Right lobe of liver (tissue), 6 donors: ENCODE measurements around the gene TTC9B. TPM values are rescaled to one million over a fixed set of nuclear protein-coding genes. Genes with fewer than 3 reads are reported as not detected.

ENCODE experiments used
- ATAC-seq, 4 donors: fragments of 200-7000 bp; cut with Tn5 transposase; one replicate each; pipeline ENCODE4 v1.9.1; 2020; ENCODE audit warnings: mild to moderate bottlenecking in 4 of 4, moderate library complexity in 4 of 4
- DNase-seq, 3 donors: peaks; one replicate each; pipeline ENCODE4 v3.0.0-alpha.2; 2020
- H3K27ac ChIP-seq, 3 donors: fragments of 200-600 bp; one replicate each; pipeline ENCODE4 v1.8.0; 2022
- H3K27me3 ChIP-seq, 2 donors: fragments of 200-600 bp; one replicate each; pipeline ENCODE4 v1.8.0; 2022
- H3K36me3 ChIP-seq, 4 donors: fragments of 200-600 bp; sonication (generic) in 1 of 4; one replicate each; pipeline versions ENCODE4 v1.5.1 to v1.8.0; 2017 to 2022; ENCODE audit warnings: control low read depth in 1 of 4
- H3K4me1 ChIP-seq, 4 donors: fragments of 200-600 bp; sonication (generic) in 1 of 4; one replicate each; pipeline versions ENCODE4 v1.5.1 to v1.8.0; 2017 to 2022; ENCODE audit warnings: control low read depth in 1 of 4
- H3K4me3 ChIP-seq, 3 donors: fragments of 200-600 bp; one replicate each; pipeline ENCODE4 v1.8.0; 2022
- H3K9me3 ChIP-seq, 4 donors: fragments of 200-600 bp; sonication (generic) in 1 of 4; one replicate each; pipeline versions ENCODE4 v1.5.1 to v1.8.0; 2017 to 2022; ENCODE audit warnings: control low read depth in 1 of 4
- CTCF ChIP-seq, 4 donors: fragments of 200-600 bp in 3 of 4; fragments of 450-650 bp in 1 of 4; IDR thresholded peaks; one replicate each; pipeline versions ENCODE4 v1.5.1 to v1.8.0; 2016 to 2022; ENCODE audit warnings: antibody characterized with exemption in 4 of 4, mild to moderate bottlenecking in 2 of 4
- POLR2A ChIP-seq: fragments of 450-650 bp; IDR thresholded peaks from one replicate; pipeline ENCODE4 v1.6.1; 2017; ENCODE audit warnings: antibody characterized with exemption, mild to moderate bottlenecking
- WGBS: methylation state at CpG from one replicate; pipeline ENCODE4 v1.1.6; 2018; ENCODE audit warnings: low coverage, low lambda C conversion rate; ENCODE audit not compliant: insufficient coverage; ENCODE audit errors: missing lambda C conversion rate; 5-methylcytosine and 5-hydroxymethylcytosine counted together
- intact Hi-C, 2 donors: fragments of 100-400 bp; cut with DNase I; formaldehyde crosslinking; loops; one replicate each; pipeline versions ENCODE4 v1.11.2 to v1.14.1; 2022
- total RNA-seq, 6 experiments: library from RNA; depleted of rRNA in 2 of 6; stranded (reverse); fragments of >200 nt in 2 of 6; fragmentation: NEBNext Ultra II Directional in 3 of 6; extraction: Animal tissue kit (Norgen Biotek cat#: 25700) in 3 of 6; gene quantifications; one replicate each; pipeline versions ENCODE4 v1.1.0 to v1.2.4, GENCODE V29; 2016 to 2023
- donor health status: DM: no; HTN: yes; CAD: no.
- donor health status: DM: no; HTN: no; CAD: no.
- donor health status: DM: no; HTN: no; CAD: no.
- donor health status: DM: no; HTN: yes; CAD: no.
- donor health status: DM: no; HTN: yes; CAD: no.

The TTC9B gene
- total RNA-seq, 6 experiments from 2014 or later, result not detected

- Histone ChIP-seq H3K36me3 (peaks cover 0 to 27% (median 11%) of the 10 kb centered on the region in 4 donors), H3K4me3 (no peak overlapping the region), H3K9me3 (no peaks in the 10 kb centered on the region), H3K27me3 (no peaks in the 10 kb centered on the region), H3K27ac (no peak overlapping the region), H3K4me1 (peaks cover 0 to 27% (median 3%) of the 10 kb centered on the region in 4 donors)
- ATAC-seq, result no peak
- TF ChIP-seq CTCF (IDR thresholded peaks at IDR 0.05), result no peak
- TF ChIP-seq POLR2A, result no peak
- WGBS, result 84% methylated on average over 11 of the region's 12 CpGs
- intact Hi-C loops, result no loop called here
- DNase-seq, result peak in 1 of 3 donors; percentile 22
Measured at GRCh38 chr19:40244579-40245317, 26.6 kb upstream of the TTC9B start.

GRCh38 chr19:40243181-40243580 is 25.0 kb upstream of the TTC9B start:
- WGBS, result 94% methylated on average over 2 of the region's 2 CpGs
- peak in 1 of 3 donors; percentile 17 for DNase-seq
- Histone ChIP-seq H3K9me3 (no peaks in the 10 kb centered on the region), H3K4me3 (no peak overlapping the region), H3K27me3 (no peaks in the 10 kb centered on the region), H3K27ac (no peak overlapping the region), H3K4me1 (peaks cover 0 to 25% (median 3%) of the 10 kb centered on the region in 4 donors), H3K36me3 (peaks cover 0 to 42% (median 19%) of the 10 kb centered on the region in 4 donors)
- TF ChIP-seq POLR2A (no peak), CTCF (IDR thresholded peaks at IDR 0.05) (no peak)
- intact Hi-C loops, result no loop called here
- ATAC-seq, result no peak

- WGBS, result no CpG with 5 or more reads among the region's 12 CpGs
- ATAC-seq, result no peak
- DNase-seq, result peak in 1 of 3 donors; percentile 45
- H3K4me3 ChIP-seq, result no peak overlapping the region
- H3K4me1 ChIP-seq, result peaks cover 0 to 19% (median 3%) of the 10 kb centered on the region in 4 donors
- no peaks in the 10 kb centered on the region for H3K9me3 ChIP-seq
- intact Hi-C loops, result no loop called here
- H3K27me3 ChIP-seq, result no peaks in the 10 kb centered on the region
- H3K36me3 ChIP-seq, result peaks cover 0 to 49% (median 21%) of the 10 kb centered on the region in 4 donors
- no peak overlapping the region for H3K27ac ChIP-seq
- TF ChIP-seq POLR2A (no peak), CTCF (IDR thresholded peaks at IDR 0.05) (no peak)
Measured at GRCh38 chr19:40242480-40242879, 24.3 kb upstream of the TTC9B start.

- TF ChIP-seq CTCF (IDR thresholded peaks at IDR 0.05), result no peak
- no peak for TF ChIP-seq POLR2A
- peak in 1 of 3 donors; percentile 55 for DNase-seq
- 41% methylated on average over 8 of the region's 21 CpGs for WGBS
- peak; percentile 24 to 58 (median 45) for ATAC-seq
- H3K36me3 ChIP-seq, result peaks cover 0 to 55% (median 25%) of the 10 kb centered on the region in 4 donors
- no peak overlapping the region for H3K4me3 ChIP-seq
- intact Hi-C loops, result no loop called here
- no peaks in the 10 kb centered on the region for H3K9me3 ChIP-seq
- peaks cover 0 to 15% (median 3%) of the 10 kb centered on the region in 4 donors for H3K4me1 ChIP-seq
- no peak overlapping the region for H3K27ac ChIP-seq
- no peaks in the 10 kb centered on the region for H3K27me3 ChIP-seq
Measured at GRCh38 chr19:40241809-40242384, 23.7 kb upstream of the TTC9B start.
